A549 (cell line): ENCODE measurements around the gene TMEM141.

ENCODE experiments used
- CEBPB ChIP-seq, 2 experiments: fragments of >200 bp in 1 of 2; sonication (Bioruptor Twin) in 1 of 2; formaldehyde crosslinking in 1 of 2; IDR thresholded peaks; 2 replicates each; pipeline ENCODE4 v1.6.1; 2012 to 2016
- CTCF ChIP-seq: fragments of >200 bp; sonication (Bioruptor Twin); formaldehyde crosslinking; IDR thresholded peaks from 3 replicates; pipeline ENCODE4 v1.5.1; 2016
- POLR2A ChIP-seq: IDR thresholded peaks from 2 replicates; pipeline ENCODE4 v1.6.1; 2012; ENCODE audit warnings: mild to moderate bottlenecking, low read length

GRCh38 chr9:136835162-136835931, 44.2 kb downstream of the TMEM141 start:
- TF ChIP-seq CTCF, result no peak
- TF ChIP-seq POLR2A, result no peak
- no peak for TF ChIP-seq CEBPB (IDR thresholded peaks at IDR 0.05)
